ENCODE results near the gene BCKDK.

Gene BCKDK

DNA sequence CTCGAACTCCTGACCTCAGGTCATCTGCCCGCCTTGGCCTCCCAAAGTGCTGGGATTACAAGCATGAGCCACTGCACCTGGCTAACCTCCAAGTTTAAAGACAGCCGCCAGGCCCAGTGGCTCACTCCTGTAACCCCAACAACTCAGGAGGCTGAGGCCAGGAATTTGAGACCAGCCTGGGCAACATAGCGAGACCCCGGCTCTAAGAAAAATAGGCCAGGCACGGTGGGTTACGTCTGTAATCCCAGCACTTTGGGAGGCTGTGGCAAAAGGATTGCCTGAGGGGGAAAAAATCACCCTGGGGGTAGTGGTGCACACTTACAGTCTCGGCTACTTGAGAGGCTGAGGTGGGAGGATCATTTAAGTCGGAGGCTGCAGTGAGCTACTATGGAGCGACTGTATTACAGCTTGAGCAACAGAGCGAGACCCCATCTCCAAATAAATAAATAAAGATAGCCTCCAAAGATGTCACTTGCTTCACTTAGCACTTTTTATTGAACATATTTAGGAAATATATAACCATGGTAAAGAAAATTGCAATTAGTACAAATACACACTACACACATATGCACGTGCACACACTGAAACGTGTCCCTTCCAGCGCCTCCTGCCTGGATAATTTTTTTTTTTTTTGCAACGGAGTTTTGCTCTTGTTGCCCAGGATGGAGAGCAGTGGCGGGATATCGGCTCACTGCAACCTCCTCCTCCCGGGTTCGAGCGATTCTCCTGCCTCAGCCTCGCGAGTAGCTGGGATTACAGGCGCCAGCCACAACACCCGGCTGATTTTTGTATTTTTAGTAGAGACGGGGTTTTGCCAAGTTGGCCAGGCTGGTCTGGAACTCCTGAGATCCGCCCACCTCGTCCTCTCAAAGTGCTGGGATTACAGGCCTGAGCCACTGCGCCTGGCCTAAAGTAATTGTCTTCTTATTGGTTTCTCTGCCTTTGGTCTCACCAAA is 1.4 kb upstream of the BCKDK start:
- Histone ChIP-seq H3K4me3 (ENCODE audit: low read length) (no peak overlapping the region), H3K4me2 (ENCODE audit: low read length) (no peak overlapping the region), H3K9me3 (replicated peaks; ENCODE audit: low read length) (no peaks in the 10 kb centered on the region)

DNA sequence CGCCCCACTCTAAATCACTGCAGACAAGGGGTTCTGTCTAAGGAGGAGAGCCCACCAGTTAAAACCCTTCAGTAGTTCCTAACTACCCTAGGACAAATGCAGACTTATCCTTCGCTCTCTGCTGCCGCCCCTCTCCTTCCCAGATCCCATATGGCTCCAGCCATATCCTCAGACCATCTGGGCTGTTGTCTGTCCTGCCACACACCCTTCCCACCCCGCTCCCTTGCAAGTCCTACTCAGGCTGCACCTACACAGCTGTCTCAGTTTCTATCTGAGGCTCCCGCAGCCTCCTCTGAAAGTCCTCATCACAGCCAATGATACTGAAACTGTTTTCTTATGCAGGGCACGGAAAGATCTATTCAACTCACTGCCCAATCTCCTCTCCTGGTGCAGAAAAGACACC is 720 bp upstream of the BCKDK start:
- Histone ChIP-seq H3K4me2 (ENCODE audit: low read length) (peak overlapping the region; percentile 89), H3K9me3 (replicated peaks; ENCODE audit: low read length) (no peaks in the 10 kb centered on the region), H3K4me1 (ENCODE audit: control insufficient read depth, insufficient read depth, low read length) (peaks cover 29% of the 10 kb centered on the region), H3K9ac (ENCODE audit: low read depth, low read length) (no peak overlapping the region), H3K36me3 (ENCODE audit: insufficient read depth, low read length) (peaks cover 33% of the 10 kb centered on the region), H3K4me3 (ENCODE audit: low read length) (no peak overlapping the region), H3K27me3 (ENCODE audit: control insufficient read depth, insufficient read depth, low read length) (no peaks in the 10 kb centered on the region)

More for the DNA sequence above, 1.4 kb upstream of the BCKDK start:
- H3K9ac ChIP-seq (ENCODE audit: low read depth, low read length), result no peak overlapping the region
- peaks cover 26% of the 10 kb centered on the region for H3K36me3 ChIP-seq (ENCODE audit: insufficient read depth, low read length)
- H3K27me3 ChIP-seq (ENCODE audit: control insufficient read depth, insufficient read depth, low read length), result no peaks in the 10 kb centered on the region
- H3K4me1 ChIP-seq (ENCODE audit: control insufficient read depth, insufficient read depth, low read length), result peaks cover 29% of the 10 kb centered on the region

DNA sequence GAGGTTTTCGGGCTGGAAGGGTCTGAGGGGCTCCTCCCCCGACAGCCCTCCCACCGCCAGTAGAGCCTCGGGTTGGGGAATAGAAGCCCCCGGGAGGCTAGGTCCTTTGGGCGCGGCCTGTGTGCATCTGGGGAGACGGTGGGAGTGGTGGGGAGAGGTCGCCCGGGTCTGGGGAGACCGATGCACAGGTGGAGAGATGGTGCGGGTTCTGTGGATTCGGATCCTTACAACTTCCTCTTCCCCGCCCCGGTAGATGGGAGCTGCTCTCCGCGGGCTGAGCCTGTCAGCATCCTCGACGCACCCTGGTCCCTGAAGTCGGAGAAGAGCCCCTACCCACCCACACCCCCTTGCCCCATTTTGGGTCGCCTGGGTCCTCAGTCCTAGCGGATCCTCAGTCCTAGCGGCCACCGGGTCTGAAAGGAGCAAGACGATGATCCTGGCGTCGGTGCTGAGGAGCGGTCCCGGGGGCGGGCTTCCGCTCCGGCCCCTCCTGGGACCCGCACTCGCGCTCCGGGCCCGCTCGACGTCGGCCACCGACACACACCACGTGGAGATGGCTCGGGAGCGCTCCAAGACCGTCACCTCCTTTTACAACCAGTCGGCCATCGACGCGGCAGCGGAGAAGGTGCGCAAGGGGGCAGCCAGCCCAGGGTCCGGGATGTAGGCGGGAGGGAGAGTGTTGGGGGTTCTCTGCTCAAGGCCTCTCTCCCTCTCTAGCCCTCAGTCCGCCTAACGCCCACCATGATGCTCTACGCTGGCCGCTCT is 790 bp downstream of the BCKDK start:
- Histone ChIP-seq H3K4me3 (ENCODE audit: low read length) (peak overlapping the region; percentile 91), H3K4me2 (ENCODE audit: low read length) (peak overlapping the region; percentile 89), H3K9me3 (replicated peaks; ENCODE audit: low read length) (no peaks in the 10 kb centered on the region), H3K4me1 (ENCODE audit: control insufficient read depth, insufficient read depth, low read length) (peaks cover 29% of the 10 kb centered on the region), H3K27me3 (ENCODE audit: control insufficient read depth, insufficient read depth, low read length) (no peaks in the 10 kb centered on the region), H3K36me3 (ENCODE audit: insufficient read depth, low read length) (peaks cover 44% of the 10 kb centered on the region), H3K9ac (ENCODE audit: low read depth, low read length) (peak overlapping the region; percentile 95)

DNA sequence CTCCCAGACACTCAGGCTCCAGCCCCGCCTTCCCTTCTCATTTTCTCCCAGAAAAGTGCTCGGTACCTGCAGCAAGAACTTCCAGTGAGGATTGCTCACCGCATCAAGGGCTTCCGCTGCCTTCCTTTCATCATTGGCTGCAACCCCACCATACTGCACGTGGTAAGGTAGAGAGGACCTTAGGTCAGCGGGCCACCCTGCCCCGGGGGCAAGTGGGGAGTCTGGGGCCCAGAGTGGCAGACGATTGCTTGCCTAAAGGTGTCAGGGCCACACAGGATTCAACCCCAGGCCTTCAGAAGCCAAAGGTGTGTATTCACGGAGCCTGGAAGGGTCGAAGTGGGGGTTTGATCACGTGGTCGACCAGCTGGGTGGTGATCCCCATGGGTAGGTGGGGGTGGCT is 1.4 kb downstream of the BCKDK start:
- no peaks in the 10 kb centered on the region for H3K27me3 ChIP-seq (ENCODE audit: control insufficient read depth, insufficient read depth, low read length)
- peaks cover 29% of the 10 kb centered on the region for H3K4me1 ChIP-seq (ENCODE audit: control insufficient read depth, insufficient read depth, low read length)
- no peaks in the 10 kb centered on the region for H3K9me3 ChIP-seq (replicated peaks; ENCODE audit: low read length)
- H3K36me3 ChIP-seq (ENCODE audit: insufficient read depth, low read length), result peaks cover 44% of the 10 kb centered on the region
- peak overlapping the region; percentile 89 for H3K4me2 ChIP-seq (ENCODE audit: low read length)
- peak overlapping the region; percentile 91 for H3K4me3 ChIP-seq (ENCODE audit: low read length)
- H3K9ac ChIP-seq (ENCODE audit: low read depth, low read length), result peak overlapping the region; percentile 30

DNA sequence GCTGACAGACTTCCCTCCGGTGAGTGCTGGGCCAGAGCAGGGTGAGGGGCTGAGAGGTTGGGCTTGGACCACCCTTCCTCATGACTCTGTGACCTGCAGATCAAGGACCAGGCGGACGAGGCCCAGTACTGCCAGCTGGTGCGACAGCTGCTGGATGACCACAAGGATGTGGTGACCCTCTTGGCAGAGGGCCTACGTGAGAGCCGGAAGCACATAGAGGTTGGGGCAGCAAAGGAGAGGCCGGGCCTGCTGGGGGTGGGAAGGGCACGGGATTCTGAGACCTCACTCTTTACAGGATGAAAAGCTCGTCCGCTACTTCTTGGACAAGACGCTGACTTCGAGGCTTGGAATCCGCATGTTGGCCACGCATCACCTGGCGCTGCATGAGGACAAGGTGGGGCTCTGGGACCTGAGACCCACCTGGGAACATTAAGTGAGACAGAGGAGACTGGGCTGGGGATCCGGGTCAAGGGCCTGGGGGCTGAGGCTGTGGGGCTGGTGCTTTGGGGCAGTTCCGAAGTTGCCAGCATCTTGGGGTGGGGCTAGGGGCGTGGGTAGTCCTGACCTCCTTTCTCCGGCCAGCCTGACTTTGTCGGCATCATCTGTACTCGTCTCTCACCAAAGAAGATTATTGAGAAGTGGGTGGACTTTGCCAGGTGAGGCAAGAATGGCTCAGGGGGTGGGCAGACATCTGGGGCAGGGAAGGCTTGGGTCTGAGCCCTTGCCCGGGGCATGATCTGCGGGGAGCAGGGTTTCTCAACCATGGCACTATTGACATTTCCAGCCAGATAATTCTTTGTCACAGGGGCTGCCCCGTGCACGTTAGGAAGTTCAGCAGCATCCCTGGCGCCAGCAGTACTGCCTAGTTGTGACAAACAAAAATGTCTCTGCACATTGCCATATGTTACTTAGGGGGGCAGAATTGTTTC is 2.2 kb downstream of the BCKDK start:
- Histone ChIP-seq H3K9ac (ENCODE audit: low read depth, low read length) (peak overlapping the region; percentile 30), H3K4me3 (ENCODE audit: low read length) (peak overlapping the region; percentile 91), H3K4me1 (ENCODE audit: control insufficient read depth, insufficient read depth, low read length) (peaks cover 29% of the 10 kb centered on the region), H3K9me3 (replicated peaks; ENCODE audit: low read length) (no peaks in the 10 kb centered on the region), H3K4me2 (ENCODE audit: low read length) (peak overlapping the region; percentile 89), H3K36me3 (ENCODE audit: insufficient read depth, low read length) (peaks cover 44% of the 10 kb centered on the region), H3K27me3 (ENCODE audit: control insufficient read depth, insufficient read depth, low read length) (no peaks in the 10 kb centered on the region)

DNA sequence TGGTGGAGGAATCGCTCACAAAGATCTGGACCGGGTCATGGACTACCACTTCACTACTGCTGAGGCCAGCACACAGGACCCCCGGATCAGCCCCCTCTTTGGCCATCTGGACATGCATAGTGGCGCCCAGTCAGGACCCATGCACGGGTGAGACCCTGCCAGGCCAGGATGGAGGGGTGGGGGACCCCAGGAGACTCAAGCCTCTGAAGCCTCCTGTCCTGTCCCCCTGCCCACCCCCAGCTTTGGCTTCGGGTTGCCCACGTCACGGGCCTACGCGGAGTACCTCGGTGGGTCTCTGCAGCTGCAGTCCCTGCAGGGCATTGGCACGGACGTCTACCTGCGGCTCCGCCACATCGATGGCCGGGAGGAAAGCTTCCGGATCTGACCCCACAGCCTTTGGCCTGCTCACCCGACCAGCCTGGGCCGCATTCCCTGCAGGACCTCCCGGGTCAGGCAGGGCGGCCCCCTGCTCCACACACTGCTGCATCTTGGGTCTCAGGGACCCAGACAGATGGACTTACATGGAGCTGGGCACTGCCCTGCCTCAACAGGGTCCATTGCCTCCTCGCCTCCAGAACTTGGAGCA is 3.8 kb downstream of the BCKDK start:
- Histone ChIP-seq H3K4me3 (ENCODE audit: low read length) (no peak overlapping the region), H3K4me2 (ENCODE audit: low read length) (no peak overlapping the region), H3K9ac (ENCODE audit: low read depth, low read length) (no peak overlapping the region), H3K9me3 (replicated peaks; ENCODE audit: low read length) (no peaks in the 10 kb centered on the region), H3K4me1 (ENCODE audit: control insufficient read depth, insufficient read depth, low read length) (peaks cover 25% of the 10 kb centered on the region), H3K36me3 (ENCODE audit: insufficient read depth, low read length) (peaks cover 44% of the 10 kb centered on the region), H3K27me3 (ENCODE audit: control insufficient read depth, insufficient read depth, low read length) (no peaks in the 10 kb centered on the region)

DNA sequence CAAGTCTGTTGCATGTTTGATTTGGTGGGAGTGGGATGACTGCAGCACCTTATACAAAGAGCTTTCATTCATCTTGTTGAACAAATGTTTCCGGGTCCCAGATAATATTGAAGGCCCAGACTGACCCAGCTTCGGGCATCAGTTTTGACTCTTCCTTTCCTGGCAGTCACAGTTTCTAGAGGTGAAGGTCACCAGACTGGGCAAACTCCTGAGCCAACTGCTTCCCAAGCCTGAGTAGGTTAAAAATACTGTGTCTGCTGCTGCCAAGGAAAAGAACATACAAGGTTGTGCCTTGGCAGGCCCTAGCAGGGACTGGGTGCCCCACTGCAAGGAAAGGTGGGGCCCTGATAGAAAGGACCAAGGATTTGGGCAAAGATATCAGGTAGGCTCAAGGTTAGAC is 4.5 kb downstream of the BCKDK start:
- Histone ChIP-seq H3K27me3 (ENCODE audit: control insufficient read depth, insufficient read depth, low read length) (no peaks in the 10 kb centered on the region), H3K4me3 (ENCODE audit: low read length) (no peak overlapping the region), H3K36me3 (ENCODE audit: insufficient read depth, low read length) (peaks cover 44% of the 10 kb centered on the region), H3K4me1 (ENCODE audit: control insufficient read depth, insufficient read depth, low read length) (peaks cover 22% of the 10 kb centered on the region), H3K4me2 (ENCODE audit: low read length) (no peak overlapping the region), H3K9ac (ENCODE audit: low read depth, low read length) (no peak overlapping the region), H3K9me3 (replicated peaks; ENCODE audit: low read length) (no peaks in the 10 kb centered on the region)

DNA sequence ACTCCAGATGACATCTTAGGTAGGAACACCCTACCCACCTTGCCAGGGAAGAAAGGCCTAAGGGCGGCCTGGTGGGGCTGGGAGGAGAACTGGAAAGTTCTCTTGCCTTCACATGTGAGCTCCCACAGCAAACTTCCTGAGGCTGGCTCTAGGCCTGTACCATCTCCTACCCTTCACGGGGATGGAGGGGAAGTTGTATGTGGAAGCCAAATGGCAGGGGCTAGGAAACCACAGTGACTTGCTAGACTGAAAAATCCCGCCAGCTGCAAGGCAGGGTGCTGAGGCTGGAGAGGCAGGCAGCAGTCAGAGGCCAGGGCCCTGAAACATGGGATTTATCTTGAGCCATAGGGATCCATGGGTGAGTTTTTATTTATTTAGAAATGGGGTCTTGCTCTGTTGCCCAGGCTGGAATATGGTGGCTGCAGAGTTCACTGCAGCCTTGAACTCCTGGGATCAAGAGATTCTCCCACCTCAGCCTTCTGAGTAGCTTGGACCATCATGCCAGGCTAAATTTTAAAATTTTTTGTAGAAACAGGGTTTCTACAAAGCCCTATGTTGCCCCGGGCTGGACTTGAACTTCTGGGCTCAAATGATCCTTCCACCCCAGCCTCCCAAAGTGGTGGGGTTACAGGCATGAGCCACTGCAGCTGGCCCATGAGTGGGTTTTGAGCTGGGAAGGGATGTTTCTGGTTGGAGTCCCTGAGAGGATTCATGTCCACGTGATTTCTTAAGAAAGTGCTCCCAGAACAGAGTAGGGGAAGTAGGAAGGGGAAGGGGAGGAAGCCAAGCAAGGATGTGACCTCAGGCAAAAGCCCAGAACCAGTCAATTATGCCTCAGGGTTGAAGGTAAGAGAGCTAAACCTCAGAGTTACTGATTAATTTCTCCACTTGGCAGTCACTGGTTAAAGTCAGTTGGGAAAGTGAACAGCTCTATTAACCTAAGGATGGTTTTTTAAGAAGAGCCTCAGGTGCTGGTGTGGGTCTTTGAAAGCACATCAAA is 5.2 kb downstream of the BCKDK start:
- Histone ChIP-seq H3K36me3 (ENCODE audit: insufficient read depth, low read length) (peaks cover 44% of the 10 kb centered on the region), H3K9ac (ENCODE audit: low read depth, low read length) (no peak overlapping the region), H3K4me3 (ENCODE audit: low read length) (no peak overlapping the region), H3K4me1 (ENCODE audit: control insufficient read depth, insufficient read depth, low read length) (peaks cover 22% of the 10 kb centered on the region), H3K27me3 (ENCODE audit: control insufficient read depth, insufficient read depth, low read length) (no peaks in the 10 kb centered on the region), H3K4me2 (ENCODE audit: low read length) (no peak overlapping the region), H3K9me3 (replicated peaks; ENCODE audit: low read length) (no peaks in the 10 kb centered on the region)

DNA sequence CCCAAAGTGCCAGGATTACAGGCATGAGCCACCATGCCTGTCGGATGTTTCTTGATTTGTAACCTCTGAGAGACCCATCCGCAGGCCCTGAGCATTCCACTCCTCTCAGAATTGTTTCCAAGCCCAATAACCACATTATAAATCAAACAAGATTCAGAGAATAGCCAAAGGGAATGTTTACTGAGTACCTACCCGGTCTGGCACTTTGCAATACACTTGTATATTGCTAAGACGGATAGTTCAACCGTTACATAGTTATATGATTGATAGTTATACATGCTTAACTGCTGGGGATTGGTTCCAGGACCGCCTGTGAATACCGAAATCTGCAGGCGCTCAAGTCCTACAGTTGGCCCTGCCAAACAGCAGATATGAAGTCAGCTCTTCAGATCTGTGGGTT is 6.3 kb downstream of the BCKDK start:
- H3K4me3 ChIP-seq (ENCODE audit: low read length), result no peak overlapping the region
- no peak overlapping the region for H3K9ac ChIP-seq (ENCODE audit: low read depth, low read length)
- H3K9me3 ChIP-seq (replicated peaks; ENCODE audit: low read length), result no peaks in the 10 kb centered on the region
- peaks cover 24% of the 10 kb centered on the region for H3K4me1 ChIP-seq (ENCODE audit: control insufficient read depth, insufficient read depth, low read length)
- H3K36me3 ChIP-seq (ENCODE audit: insufficient read depth, low read length), result peaks cover 41% of the 10 kb centered on the region
- no peaks in the 10 kb centered on the region for H3K27me3 ChIP-seq (ENCODE audit: control insufficient read depth, insufficient read depth, low read length)
- no peak overlapping the region for H3K4me2 ChIP-seq (ENCODE audit: low read length)

Measured in skeletal muscle satellite cell (primary cell).